GM18517 (cell line): ENCODE results near the gene SLC12A4.
"Not testable (repeated sequence)": the region's sequence is repeated elsewhere in the genome, so short reads cannot be mapped to it uniquely, and the experiment has no call there.

Experiments used
- ATAC-seq: cut with Tn5 transposase; IDR thresholded peaks from one replicate; pipeline ENCODE4 v1.9.1; 2021; ENCODE audit warnings: mild to moderate bottlenecking, moderate library complexity; ENCODE audit not compliant: unreplicated experiment

SLC12A4 gene

DNA sequence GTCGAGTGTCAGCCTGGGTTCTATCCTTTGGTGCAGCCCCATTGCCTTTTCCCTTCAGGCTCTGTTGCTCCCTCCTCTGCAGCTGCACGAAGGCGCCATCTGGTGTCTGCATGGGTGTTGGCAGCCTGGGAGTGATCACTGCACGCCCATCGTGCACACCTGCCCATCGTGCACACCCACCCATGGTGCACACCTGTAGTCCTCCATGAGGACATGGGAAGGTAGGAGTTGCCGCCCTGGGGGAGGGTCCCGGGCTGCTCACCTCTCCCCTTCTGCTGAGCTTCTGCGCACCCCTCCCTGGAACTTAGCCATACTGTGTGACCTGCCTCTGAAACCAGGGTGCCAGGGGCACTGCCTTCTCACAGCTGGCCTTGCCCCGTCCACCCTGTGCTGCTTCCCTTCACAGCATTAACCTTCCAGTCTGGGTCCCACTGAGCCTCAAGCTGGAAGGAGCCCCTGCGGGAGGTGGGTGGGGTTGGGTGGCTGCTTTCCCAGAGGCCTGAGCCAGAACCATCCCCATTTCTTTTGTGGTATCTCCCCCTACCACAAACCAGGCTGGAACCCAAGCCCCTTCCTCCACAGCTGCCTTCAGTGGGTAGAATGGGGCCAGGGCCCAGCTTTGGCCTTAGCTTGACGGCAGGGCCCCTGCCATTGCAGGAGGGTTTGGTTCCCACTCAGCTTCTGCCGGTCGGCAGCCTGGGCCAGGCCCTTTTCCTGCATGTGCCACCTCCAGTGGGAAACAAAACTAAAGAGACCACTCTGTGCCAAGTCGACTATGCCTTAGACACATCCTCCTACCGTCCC, 39.7 kb downstream of the SLC12A4 start:
- no peak for ATAC-seq

DNA sequence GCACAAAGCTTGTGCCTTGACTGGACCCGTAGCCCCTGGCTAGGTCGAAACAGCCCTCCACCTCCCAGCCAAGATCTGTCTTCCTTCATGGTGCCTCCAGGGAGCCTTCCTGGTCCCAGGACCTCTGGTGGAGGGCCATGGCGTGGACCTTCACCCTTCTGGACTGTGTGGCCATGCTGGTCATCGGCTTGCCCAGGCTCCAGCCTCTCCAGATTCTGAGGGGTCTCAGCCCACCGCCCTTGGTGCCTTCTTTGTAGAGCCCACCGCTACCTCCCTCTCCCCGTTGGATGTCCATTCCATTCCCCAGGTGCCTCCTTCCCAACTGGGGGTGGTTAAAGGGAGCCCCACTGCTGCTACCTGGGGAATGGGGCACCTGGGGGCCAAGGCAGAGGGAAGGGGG, 40.3 kb downstream of the SLC12A4 start:
- ATAC-seq: no peak

DNA sequence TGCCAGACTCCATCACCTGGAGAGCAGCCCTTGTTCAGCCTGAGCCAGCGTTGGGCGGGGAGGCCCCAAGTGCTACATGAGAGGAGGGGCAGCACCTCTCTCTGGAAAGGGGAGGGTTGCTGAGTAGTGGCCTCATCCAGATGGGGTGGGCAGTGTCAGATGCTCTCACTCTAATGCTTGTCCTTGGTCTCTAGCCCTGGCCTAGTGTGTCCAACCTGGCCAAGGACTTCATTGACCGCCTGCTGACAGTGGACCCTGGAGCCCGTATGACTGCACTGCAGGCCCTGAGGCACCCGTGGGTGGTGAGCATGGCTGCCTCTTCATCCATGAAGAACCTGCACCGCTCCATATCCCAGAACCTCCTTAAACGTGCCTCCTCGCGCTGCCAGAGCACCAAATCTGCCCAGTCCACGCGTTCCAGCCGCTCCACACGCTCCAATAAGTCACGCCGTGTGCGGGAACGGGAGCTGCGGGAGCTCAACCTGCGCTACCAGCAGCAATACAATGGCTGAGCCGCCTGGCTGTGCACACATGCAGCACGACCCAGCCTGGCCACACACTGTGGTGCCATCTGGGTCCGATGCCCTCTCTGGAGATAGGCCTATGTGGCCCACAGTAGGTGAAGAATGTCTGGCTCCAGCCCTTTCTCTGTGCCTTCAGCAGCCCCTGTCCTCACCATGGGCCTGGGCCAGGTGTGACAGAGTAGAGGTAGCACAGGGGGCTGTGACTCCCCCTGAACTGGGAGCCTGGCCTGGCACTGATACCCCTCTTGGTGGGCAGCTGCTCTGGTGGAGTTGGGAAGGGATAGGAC, 41.1 kb downstream of the SLC12A4 start:
- ATAC-seq: no peak

DNA sequence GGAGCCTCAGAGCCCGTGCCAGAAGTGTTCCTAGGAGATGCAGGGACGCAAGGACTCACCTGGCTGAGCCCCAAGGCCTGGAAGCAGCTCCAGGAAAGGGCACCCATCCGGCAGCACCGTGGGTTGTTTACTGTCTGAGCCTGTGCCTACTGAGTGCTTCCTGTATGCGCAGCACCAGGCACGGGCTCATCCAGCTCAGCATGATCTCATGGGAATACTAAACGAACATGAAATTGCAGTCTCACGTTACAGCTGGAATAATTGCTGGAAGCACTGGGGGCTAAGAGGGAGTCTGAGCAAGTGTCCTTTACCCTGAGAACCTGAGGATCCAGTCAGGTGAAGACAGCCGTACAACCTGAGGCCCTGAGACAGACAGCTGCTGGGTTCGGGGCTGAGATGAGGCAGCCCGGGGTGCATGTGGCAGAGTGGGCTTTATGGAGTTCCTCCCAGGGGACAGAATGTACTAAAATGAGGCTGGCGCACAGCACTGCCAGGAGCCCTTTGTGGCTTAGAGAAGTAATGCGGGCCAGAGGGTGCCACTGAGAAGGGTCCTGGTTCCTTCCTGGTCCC, 42.2 kb downstream of the SLC12A4 start:
- ATAC-seq: no peak

DNA sequence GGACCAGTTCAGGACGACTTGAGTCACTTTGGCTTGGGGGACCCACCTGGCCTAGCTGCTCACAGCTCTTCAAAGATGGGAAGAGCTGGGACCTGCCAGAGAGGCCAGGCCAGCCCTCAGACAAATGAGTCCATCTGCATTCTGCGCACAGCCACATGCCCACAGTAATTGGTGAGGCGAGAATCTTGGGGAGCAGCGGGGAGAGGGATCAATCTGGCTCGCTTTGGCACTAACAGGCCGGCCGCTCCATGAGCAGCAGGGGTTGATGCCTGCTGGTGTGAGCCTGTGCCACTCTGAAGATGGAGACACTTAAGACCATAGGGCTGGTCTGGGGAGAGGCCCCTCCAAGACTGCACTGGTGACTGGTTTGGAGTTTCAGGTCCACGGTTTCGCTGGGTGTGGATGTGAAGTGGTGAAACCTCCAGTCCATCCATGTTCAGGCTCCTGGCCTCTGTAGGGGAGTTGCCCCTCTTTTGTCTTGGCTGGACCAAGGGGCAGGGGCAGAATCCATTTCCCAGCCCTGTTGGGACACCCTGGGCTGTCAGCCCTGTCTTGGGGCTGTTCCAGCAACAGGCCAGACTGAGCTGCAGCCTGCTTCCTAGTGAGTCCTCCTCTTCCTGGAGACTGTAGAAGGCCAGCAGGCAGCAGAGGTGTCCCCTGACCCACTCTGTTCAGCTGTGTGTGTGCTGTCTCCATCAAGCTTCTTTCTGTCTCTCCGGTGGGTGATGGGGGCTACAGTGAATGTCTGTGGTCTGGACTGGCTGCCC, 44.1 kb downstream of the SLC12A4 start:
- ATAC-seq: no peak

DNA sequence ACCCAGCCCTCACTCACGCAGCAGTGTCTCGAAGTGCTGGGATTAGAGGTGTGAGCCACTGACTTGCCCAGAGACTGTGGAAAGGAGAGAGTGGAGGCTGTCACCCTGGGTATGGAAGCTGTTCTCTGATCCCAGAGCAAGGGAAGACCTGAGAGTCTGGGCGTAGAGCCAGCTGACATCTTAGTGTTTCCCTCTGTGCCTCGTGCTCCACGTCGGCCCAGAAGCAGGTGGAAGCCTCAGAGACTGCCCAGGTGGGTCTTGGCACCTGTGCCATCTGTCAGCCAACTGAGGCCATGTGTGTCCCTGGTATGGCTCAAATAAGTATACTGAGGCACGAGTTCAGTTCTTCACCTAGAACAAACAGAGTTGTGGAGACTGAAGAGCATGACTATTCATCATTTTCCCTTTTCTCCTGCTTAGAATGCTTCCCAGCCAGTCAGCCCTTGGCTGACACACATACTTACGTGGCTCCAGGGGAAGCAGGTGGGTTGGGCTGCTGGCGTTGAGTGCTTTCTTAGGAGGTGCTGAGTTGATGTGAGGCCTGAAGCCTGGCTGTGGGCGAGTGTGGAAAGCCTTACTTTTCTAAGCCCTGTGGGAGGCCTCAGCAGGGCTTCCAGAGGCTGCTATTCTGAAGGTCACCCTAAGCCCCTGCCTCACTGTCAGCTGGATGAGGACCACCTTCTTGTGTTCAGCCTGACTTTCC, 44.9 kb downstream of the SLC12A4 start:
- ATAC-seq: no peak

DNA sequence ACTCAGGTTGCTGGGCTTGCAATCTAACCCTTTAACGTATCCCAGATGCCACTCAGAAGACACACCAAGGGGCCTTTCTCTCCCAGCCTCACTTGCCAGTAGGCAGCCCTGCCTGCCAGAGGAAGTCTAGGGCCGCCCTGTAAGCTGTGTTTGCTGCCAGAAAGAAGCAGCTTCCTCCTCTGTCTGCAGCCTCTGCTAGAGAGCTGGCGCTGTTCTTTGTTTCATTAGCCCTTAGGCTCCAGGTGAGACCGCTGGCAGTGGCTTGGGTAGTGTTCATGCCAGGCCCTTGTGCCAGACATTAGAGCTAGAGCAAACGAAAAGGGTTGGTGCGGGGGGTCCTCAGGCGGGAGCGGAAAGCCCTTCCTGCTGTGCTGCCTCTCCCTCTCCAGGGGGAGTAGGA, 45.7 kb downstream of the SLC12A4 start:
- no peak for ATAC-seq

DNA sequence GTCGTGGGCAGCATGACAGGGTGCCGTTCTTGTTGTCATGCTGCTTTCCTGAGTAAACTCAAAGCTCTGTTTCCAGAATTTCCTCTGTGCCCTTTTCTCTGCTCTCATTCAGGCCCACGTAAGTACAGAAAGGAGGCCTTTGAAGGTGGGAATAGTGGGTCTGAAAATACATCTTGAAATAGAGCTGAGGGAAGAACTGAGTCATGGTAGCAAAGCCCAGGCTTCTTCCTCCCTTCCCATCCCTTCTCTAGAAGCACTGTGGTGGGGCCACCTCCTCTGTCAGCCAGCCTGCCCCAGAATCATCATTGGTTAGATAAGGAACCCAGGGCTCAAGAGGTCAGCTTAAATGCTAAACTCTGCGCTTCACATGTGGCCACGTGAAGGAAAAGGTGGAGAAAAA, 46.2 kb downstream of the SLC12A4 start:
- ATAC-seq: no peak

DNA sequence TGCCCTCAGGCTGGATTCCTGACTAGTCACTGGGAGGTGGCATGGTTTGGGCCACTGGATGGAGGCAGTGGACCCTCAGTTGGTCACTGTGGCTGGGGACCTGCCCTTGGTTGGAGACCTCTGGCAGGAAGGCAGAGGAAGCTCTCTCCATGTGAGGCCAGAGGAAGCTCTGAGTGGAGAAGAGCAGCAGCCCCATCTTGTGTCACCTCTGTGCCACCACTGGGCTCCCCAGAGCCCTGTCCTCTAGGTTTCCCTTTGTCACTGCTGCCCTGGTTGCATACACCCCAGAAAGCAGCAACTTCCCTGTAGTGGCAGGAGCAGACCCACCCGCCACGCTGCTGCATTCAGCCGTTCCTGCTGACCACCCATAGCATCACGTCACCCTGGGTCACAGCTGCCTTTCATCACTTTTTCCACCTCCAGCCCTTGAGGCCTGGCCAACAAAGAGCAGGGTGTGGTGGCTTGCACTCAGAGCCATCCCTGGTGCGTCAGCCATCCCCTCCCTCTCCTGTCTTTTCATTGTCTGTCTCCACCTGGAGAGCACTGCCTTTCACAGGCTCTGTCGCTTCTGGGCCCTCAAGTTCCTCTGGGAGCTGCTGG, 48.7 kb downstream of the SLC12A4 start:
- no peak for ATAC-seq

DNA sequence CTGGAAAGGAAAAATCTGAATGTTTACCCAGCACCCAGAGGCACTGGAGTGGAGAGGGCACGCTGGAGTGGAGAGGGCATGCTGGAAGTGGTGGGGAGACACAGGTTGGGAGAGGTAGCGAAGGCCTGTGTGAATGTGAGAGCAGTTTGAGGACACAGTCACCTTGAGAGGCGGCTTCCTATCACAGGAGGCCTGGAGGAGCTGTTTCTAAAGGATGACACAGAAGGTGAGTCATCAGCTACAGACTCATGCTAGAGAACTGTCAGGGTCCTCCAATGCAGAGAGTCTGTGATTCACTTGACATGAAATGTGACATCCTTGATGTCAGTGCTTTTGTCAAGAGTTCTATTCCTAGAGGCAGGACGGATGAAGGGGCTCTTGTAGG, 50.6 kb downstream of the SLC12A4 start:
- no peak for ATAC-seq

DNA sequence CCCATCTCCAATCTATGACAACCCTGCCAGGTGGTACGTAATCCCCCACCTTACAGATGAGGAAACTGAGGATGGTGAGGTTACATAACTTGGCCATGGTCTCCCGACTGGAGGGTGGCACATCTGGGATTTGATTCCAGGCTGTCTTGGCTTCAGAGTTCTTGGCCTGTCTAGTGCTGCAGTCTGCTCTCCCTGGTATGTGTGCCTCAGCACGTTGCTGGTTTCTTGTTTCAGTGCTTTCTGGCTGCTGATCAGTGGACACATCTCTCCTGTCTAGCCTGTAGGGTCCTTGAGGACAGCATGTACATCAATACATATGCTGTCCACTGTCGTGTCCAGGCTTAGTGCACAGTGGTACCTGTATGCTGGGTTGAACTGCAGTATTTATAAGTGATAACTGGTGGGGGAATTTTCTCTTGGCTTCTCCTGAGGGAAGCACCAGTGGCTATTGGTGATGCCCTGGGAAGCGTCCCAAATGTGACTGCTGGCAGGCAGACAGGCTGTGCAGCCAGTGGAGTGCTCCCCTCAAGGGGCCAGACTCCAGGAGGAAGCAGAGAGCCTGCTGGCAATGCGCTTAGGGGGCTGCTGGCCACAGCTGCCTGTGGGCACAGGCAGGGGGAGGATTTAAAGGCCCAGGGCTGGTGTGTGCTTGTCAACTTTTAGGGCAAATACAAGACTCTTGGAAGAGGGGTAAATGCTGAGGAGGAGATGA, 51.1 kb downstream of the SLC12A4 start:
- ATAC-seq: no peak

DNA sequence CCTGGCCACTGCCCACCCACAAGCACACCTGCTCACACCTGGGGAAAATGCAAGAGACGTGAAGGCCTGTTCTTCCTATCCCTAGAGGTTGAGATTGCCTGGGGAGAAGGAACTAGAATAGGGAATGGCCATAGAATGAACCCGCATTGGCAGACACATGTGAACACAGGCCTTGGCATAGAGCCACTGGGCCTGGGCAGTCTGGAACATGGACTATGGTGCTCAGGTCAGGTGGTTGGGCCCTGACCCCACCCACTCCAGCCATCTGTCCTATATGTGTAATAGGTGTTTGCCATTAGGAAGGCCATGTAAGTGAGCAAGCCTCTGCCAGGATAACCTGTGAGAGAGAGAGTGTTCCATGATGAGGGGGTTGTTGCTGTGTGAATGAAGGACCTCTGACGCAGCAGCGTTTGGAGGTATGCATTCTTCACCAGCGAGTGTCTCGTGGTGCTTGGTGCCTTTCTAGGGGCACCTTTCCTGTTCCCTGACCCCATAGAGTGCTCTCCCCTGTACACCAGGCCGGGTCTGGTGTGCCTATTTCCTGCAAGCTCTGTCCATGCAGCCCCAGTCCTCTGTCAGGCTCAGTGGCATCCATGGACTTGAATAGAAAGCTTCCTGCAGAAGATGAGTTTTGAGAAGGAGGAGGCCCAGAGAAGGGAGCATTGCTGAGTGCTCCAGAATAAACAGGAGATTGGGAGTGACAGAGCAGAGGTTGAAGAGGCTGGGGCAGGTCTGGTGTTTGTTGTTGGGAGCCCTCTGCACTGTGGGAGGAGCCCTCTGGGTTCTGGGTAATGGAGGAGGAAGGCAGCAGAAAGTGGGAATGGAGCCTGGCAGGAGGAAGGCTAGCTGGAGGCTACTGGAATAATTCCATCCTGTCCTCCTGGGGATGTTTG, 52.4 kb downstream of the SLC12A4 start:
- ATAC-seq: no peak

DNA sequence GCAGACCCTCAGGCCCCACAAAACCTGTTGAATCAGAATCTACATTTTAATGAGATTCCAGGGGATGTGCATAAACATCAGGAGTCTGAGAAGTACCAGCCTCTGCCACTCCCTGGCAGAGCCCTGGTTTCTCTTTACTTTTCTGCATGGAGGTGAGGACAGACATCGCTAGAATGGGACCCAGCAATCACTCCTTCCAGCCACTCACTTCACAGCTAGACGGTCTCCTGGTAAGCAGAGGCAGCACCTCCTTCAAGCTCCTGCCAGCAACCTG, 53.0 kb downstream of the SLC12A4 start:
- ATAC-seq: not testable (repeated sequence)

DNA sequence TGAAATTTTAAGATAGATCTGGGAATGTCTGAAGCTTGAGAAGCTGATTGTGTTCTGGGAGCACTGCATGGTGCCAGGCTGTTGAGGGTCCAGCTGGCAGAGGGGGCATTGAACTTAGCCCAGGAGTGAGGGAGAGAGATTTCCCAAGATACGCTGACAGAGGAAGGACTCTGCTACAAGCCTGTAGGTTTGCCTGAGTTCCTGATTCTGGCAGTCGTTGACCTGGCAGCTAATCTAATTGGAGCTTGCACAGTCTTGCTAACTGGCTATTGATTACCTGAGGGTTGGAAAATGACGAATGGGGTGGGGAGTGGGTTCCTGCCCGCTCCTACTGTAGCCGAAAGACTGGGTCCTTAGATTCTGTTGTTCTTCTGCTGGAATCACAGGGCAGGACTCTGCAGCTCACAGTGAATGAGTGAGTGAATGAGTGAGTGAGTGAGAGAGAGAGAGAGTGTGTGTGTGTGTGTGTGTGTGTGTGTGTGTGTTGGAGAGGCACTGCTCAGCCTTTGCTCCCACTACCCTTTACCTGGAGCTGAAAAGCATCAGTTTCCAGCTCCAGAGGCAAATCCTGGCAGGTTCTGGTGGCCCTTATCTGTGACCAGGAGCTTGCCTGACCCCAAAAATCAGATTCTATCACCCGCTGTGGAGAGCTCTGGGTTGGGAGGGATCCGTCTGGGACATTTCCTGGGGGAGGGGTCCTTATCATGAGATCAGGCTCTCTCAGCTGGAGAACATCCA, 53.5 kb downstream of the SLC12A4 start:
- no peak for ATAC-seq

DNA sequence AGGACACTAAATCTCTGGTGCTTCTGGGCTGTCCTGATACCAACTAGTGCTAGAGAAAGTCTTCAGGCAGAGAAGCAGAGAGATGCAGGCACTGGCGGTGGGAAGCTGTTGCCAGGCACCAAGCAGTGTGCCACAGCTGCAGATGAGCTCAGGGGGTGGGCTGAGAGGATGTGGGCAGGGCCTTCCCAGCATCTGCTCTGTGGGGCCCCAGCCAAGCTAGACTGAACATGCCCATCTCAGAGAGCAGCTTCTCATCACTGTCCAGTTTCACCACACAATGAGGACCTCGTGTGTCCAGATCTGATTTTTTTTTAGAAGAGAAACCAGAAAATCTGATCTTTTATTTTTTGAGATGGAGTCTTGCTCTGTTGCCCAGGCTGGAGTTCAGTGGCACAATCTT, 58.3 kb downstream of the SLC12A4 start:
- no peak for ATAC-seq

DNA sequence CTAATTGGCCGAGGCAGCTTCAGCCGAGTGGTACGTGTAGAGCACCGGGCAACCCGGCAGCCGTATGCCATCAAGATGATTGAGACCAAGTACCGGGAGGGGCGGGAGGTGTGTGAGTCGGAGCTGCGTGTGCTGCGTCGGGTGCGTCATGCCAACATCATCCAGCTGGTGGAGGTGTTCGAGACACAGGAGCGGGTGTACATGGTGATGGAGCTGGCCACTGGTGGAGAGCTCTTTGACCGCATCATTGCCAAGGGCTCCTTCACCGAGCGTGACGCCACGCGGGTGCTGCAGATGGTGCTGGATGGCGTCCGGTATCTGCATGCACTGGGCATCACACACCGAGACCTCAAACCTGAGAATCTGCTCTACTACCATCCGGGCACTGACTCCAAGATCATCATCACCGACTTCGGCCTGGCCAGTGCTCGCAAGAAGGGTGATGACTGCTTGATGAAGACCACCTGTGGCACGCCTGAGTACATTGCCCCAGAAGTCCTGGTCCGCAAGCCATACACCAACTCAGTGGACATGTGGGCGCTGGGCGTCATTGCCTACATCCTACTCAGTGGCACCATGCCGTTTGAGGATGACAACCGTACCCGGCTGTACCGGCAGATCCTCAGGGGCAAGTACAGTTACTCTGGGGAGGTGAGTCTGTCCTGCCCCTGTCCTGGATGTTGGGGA, 59.2 kb downstream of the SLC12A4 start:
- no peak for ATAC-seq

DNA sequence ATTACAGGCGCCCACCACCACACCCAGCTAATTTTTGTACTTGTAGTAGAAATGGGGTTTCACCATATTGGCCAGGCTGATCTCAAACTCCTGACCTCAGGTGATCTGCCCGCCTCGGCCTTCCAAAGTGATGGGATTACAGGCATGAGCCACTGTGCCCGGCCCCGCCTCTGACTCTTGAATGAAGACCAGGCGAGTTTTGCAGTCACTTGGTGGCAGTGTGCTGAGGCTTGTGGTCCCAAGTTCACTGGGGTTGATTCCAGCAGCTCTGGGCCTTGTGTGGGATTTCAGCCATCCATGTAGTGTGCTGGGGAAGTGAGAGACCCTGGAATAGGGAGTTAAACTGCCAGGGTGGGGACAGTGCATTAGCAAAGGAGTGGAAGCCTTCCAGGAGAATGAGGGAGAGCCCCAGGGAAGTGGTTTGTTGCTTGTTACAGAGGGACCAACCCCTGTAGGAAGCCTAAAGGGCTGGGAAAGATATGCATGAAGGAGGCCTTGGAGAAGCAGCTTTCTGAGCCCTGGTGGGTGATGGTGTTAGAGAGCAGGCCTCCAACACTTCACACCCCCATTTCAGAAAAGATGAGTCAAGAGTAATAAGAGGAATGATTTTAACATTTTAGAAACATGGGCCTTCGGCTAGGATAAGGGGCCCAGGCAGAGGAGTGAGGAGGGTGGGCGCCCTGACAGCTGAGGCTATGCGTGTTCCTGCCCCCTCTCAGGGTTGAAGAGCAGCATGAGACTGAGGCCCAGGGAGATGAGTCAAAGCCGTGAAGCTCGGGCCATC, 60.8 kb downstream of the SLC12A4 start:
- no peak for ATAC-seq
